Thyroid gland (tissue), 4 donors: ENCODE data around the gene B4GALT6.

Experiments used
- CTCF ChIP-seq, 6 experiments: fragments of 200-600 bp in 3 of 6; fragments of 450-650 bp in 3 of 6; sonication (generic) in 3 of 6; IDR thresholded peaks; one replicate each; pipeline ENCODE4 v1.5.1; 2016 to 2019; ENCODE audit warnings: antibody characterized with exemption in 6 of 6, mild to moderate bottlenecking in 2 of 6, inconsistent platforms in 1 of 6, moderate library complexity in 1 of 6
- POLR2A ChIP-seq, 2 donors: fragments of 450-650 bp; IDR thresholded peaks; one replicate each; pipeline ENCODE4 v1.6.1; 2017; ENCODE audit warnings: antibody characterized with exemption in 2 of 2, mild to moderate bottlenecking in 2 of 2, moderate library complexity in 1 of 2

- TF ChIP-seq CTCF (IDR thresholded peaks at IDR 0.05) = no peak
- no peak for TF ChIP-seq POLR2A (IDR thresholded peaks at IDR 0.05)
Observed at GRCh38 chr18:31711365-31712172, 27.2 kb upstream of the B4GALT6 start.
